ENCODE data around the gene ZNF492.
"Not testable (repeated sequence)": the region's sequence is repeated elsewhere in the genome, so short reads cannot be mapped to it uniquely, and the experiment has no call there.

ZNF492 gene

GRCh38 chr19:22617614-22618320, 16.4 kb upstream of the ZNF492 start:
- DNase-seq, result no peak

- no peak for DNase-seq
Observed at GRCh38 chr19:22619371-22619770, 14.8 kb upstream of the ZNF492 start.

GRCh38 chr19:22619932-22620331, 14.2 kb upstream of the ZNF492 start:
- DNase-seq, result no peak

- no peak for DNase-seq
Observed at GRCh38 chr19:22620401-22620800, 13.7 kb upstream of the ZNF492 start.

GRCh38 chr19:22620912-22621311, 13.2 kb upstream of the ZNF492 start:
- DNase-seq, result no peak

- no peak for DNase-seq
Observed at GRCh38 chr19:22622020-22622419, 12.1 kb upstream of the ZNF492 start.

GRCh38 chr19:22622901-22623840, 11.0 kb upstream of the ZNF492 start:
- DNase-seq, result no peak

GRCh38 chr19:22623841-22624221, 10.3 kb upstream of the ZNF492 start:
- DNase-seq, result no peak

GRCh38 chr19:22625266-22626035, 8.7 kb upstream of the ZNF492 start:
- no peak for DNase-seq

- no peak for DNase-seq
Observed at GRCh38 chr19:22627526-22627925, 6.6 kb upstream of the ZNF492 start.

GRCh38 chr19:22628401-22628800, 5.7 kb upstream of the ZNF492 start:
- DNase-seq, result no peak

- DNase-seq, result no peak
Observed at GRCh38 chr19:22634450-22634827, 315 bp downstream of the ZNF492 start.

- not testable (repeated sequence) for DNase-seq
Observed at GRCh38 chr19:22685493-22685892, 51.4 kb downstream of the ZNF492 start.

- not testable (repeated sequence) for DNase-seq
Observed at GRCh38 chr19:22702661-22703060, 68.5 kb downstream of the ZNF492 start.

- DNase-seq, result not testable (repeated sequence)
Observed at GRCh38 chr19:22703096-22703495, 69.0 kb downstream of the ZNF492 start.

- DNase-seq, result no peak
Observed at GRCh38 chr19:22708983-22709382, 74.9 kb downstream of the ZNF492 start.
